AG04449 (cell line): Measurements from ENCODE around the gene ATXN10.

Experiments used
- CTCF ChIA-PET: fragments of 350-600 bp; formaldehyde crosslinking; extraction: SDS; loops from one replicate; lab custom pipeline; 2021; ENCODE audit warnings: antibody characterized with exemption; lab: Yijun Ruan, JAX
- POLR2A ChIA-PET: fragments of 400-600, 350-600 bp; formaldehyde crosslinking; extraction: SDS; loops from one replicate; lab custom pipeline; 2020; ENCODE audit warnings: antibody characterized with exemption, inconsistent platforms; lab: Yijun Ruan, JAX
- DNase-seq: peaks from one replicate; pipeline ENCODE4 v3.0.0-alpha.2; 2010; ENCODE audit warnings: low read depth, low spot score
- H3K4me3 ChIP-seq: 2 replicates; pipeline ENCODE4 v1.5.1; 2011; ENCODE audit warnings: low read depth, mild to moderate bottlenecking, control low read depth, low read length
- TF ChIP-seq, protein P1 (sequence below): IDR thresholded peaks from one replicate; pipeline ENCODE4 v1.5.1; 2011; ENCODE audit warnings: mild to moderate bottlenecking, moderate library complexity, low read length, control low read depth, inconsistent platforms; ENCODE audit not compliant: insufficient read depth; ENCODE audit errors: missing control alignments

ATXN10 gene

DNA sequence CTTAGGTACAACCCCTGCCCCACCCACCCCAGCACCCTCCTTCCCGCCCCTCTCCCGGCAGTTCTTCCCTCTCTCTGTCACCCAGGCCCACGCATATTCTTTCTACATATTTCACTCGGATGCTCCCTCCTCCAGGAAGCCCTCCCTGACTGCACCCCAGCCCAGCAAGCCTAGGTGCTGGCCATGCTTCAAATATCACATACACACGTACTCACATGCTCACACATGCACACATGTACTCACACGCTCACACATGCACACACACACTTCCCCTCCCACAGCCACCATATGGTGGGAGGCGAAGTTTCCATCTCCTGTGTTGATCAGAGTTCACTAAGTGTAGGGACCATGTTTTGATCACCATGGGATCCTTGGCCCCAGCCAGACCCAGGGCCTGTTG lies 214.9 kb downstream of the ATXN10 start:
- ChIA-PET CTCF (no interaction called here), POLR2A (no interaction called here)
- H3K4me3 ChIP-seq: no peak overlapping the region
- TF ChIP-seq, protein P1, sequence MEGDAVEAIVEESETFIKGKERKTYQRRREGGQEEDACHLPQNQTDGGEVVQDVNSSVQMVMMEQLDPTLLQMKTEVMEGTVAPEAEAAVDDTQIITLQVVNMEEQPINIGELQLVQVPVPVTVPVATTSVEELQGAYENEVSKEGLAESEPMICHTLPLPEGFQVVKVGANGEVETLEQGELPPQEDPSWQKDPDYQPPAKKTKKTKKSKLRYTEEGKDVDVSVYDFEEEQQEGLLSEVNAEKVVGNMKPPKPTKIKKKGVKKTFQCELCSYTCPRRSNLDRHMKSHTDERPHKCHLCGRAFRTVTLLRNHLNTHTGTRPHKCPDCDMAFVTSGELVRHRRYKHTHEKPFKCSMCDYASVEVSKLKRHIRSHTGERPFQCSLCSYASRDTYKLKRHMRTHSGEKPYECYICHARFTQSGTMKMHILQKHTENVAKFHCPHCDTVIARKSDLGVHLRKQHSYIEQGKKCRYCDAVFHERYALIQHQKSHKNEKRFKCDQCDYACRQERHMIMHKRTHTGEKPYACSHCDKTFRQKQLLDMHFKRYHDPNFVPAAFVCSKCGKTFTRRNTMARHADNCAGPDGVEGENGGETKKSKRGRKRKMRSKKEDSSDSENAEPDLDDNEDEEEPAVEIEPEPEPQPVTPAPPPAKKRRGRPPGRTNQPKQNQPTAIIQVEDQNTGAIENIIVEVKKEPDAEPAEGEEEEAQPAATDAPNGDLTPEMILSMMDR: no peak
- no peak for DNase-seq

DNA sequence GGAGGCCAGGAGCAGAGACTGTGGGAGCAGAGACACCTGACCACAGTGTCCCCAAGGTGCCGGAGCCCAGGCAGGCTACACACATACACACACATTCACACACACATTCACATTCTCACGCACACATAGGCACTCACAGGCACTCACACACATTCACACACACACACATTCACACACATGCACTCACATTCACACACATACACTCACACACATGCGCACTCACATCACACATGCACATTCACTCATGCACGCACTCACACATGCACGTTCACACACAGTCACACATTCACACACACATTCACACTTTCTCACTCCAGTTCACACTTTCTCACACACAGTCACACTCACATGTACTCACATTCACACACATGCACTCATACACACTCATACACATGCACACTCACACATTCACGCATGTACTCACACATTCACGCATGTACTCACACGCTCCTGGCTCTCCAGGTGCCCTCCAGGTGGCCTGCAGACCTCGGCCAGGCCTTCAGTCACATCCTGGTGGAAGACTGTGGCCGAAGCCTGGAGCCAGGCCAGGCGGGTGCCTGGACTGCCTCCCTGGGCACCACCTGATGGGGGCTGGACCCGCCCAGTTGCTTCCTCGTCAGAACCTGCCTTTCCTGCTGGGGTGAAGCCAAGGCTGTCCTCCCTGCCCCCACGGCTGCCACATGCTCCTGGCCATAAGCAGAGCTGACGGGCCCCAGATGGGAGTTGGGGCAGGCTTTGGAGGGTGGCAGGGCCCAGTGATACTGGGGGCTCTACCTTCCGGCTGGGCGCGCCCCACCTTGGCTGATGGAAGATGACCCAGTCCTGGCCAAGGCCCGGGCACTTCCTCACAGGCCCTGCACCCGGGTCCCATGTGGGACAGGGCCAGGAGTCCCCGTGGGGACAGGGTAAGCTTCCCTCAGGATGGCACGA lies 215.8 kb downstream of the ATXN10 start:
- no peak overlapping the region for H3K4me3 ChIP-seq
- TF ChIP-seq, protein P1: no peak
- POLR2A ChIA-PET: no interaction called here
- DNase-seq: no peak
- CTCF ChIA-PET: no interaction called here

DNA sequence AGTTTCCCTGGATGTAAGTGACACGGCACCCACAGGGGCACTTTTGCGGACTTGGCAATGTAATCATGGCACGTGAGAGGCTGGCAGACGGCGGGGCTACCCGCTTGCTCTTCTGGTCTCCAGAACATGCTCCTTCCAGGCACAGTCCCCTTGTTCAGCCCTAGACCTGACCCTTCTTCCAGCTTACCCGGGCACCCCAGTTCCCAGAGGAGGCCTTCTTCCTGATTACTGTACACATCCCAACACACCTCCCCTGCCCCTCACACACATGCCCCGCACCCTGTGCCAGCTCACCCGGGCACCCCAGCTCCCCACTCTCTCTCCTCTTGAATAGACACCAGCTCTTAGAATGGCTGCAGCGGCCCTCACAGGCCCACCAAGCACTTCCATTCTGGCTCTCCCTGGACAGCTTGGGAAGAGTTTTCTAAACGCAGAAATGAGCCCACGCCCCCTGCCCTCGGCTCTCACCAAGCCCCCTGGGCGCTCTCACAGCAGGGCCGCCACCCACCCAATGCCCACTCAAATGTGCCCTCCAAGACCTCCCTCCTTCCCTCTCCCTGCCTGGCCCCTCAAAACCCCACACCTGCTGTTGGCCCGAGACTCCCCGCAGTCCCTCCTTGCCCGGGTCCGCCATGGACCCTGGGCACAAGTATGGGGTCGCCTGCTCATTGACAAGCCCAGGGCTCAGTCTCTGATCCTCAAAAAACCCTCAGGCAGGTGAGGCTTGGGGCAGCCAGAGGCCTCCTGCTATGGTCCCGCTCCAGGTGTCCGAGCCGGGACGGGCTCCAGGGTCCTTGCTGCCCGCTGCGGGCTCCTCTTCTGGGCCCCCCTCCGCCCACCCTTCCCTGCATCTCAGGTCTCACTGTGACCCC lies 216.8 kb downstream of the ATXN10 start:
- CTCF ChIA-PET: no interaction called here
- POLR2A ChIA-PET: no interaction called here
- TF ChIP-seq, protein P1: no peak

DNA sequence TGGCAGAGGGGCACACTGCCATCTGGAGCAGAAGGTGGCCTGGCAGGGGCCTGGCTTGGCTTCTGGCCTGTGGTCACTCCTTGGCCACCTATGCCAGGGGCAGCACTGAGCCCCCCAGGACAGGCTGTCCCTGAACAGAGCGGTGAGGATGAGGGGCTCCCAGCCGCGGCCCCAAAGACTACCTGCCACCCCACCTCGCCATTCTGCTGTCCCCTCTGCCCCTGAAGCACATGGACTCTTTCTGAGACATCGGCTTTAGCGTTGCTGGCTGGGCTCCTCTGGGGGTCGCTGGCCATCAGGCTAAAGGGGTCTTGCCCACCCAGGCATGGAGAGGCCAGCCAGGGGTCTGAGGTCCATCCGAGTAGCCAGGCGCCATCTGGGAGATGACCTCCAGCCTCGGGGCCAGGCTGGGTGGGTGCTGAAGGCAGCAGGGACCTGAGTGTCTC lies 217.5 kb downstream of the ATXN10 start:
- ChIA-PET POLR2A (no interaction called here), CTCF (no interaction called here)
- TF ChIP-seq, protein P1: no peak

More for the DNA sequence above, 216.8 kb downstream of the ATXN10 start:
- DNase-seq: no peak
- H3K4me3 ChIP-seq: no peak overlapping the region

DNA sequence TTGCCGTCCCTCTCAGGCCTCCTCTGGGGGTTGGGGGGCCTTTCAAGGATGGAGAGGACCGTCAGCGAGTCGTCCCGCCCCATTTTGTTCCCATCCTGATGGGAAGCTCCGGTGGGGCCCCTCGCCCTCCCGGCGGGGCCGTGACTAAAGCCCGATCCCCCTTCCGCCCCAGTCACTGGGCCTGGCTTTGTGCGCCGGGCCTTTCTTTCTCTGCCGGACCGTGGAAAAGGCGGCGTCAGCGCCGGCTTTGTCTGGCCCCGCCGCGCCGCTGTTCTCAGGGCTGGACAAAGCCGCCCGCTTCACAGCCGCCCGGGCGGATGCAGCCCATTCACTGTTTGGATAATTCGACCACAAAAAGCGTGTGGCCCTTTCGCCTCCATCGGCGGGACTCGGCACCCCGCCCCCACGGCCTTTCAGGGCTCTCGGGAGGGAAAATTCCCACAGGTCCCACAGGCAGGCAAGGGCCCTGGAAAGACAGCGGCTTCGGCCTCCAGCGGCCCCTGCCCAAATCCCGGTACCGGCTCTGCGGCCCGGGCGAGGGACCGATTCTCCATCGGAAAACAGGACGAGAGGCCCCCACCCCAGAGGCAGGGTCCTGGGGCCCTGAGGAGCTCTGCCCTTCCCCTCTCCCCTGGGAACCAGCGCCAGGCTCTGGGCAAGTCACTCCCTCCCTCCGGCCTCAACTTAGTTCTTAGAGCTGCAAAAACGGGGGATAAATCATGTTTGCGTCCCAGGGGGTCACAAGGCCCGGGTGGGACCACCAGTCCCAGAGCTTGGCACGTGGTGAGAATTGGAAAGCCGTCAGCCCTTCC lies 218.1 kb downstream of the ATXN10 start:
- DNase-seq: no peak
- TF ChIP-seq, protein P1: no peak
- ChIA-PET POLR2A (no interaction called here), CTCF (no interaction called here)
- no peak overlapping the region for H3K4me3 ChIP-seq

More for the DNA sequence above, 217.5 kb downstream of the ATXN10 start:
- DNase-seq: no peak
- H3K4me3 ChIP-seq: no peak overlapping the region
